Gastrocnemius medialis (tissue), 4 donors: ENCODE data around the gene RBM38.

Experiments used
- POLR2A ChIP-seq, 2 donors: fragments of 450-650 bp; IDR thresholded peaks; one replicate each; pipeline ENCODE4 v1.6.1; 2017; ENCODE audit warnings: antibody characterized with exemption in 2 of 2, mild to moderate bottlenecking in 2 of 2, moderate library complexity in 2 of 2
- TF ChIP-seq, protein P1 (sequence below), 5 experiments: fragments of 450-650 bp in 3 of 5; fragments of 200-600 bp in 2 of 5; sonication (generic) in 2 of 5; IDR thresholded peaks in 4 of 5; conservative IDR thresholded peaks in 1 of 5; 1 replicate in 4 of 5; 2 replicates in 1 of 5; pipeline ENCODE4 v1.5.1; 2016 to 2019; ENCODE audit warnings: antibody characterized with exemption in 5 of 5, mild to moderate bottlenecking in 3 of 5, moderate library complexity in 3 of 5

DNA sequence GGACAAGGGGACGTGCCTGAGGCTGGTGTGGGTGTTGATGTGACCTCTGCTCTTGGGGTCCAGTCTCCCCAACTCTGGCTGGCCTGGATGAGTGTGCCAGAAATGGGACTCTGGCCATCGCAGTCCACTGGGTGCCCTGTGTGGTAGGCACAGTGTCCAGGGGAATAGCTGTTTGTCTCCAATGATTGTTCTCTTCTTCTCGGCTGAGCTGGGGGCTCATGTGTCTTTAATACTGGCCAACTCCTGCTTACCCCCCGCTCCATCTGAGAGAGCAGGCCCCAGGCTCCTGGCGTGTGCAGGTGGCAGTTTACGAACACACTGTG is 45.0 kb downstream of the RBM38 start:
- TF ChIP-seq, protein P1, sequence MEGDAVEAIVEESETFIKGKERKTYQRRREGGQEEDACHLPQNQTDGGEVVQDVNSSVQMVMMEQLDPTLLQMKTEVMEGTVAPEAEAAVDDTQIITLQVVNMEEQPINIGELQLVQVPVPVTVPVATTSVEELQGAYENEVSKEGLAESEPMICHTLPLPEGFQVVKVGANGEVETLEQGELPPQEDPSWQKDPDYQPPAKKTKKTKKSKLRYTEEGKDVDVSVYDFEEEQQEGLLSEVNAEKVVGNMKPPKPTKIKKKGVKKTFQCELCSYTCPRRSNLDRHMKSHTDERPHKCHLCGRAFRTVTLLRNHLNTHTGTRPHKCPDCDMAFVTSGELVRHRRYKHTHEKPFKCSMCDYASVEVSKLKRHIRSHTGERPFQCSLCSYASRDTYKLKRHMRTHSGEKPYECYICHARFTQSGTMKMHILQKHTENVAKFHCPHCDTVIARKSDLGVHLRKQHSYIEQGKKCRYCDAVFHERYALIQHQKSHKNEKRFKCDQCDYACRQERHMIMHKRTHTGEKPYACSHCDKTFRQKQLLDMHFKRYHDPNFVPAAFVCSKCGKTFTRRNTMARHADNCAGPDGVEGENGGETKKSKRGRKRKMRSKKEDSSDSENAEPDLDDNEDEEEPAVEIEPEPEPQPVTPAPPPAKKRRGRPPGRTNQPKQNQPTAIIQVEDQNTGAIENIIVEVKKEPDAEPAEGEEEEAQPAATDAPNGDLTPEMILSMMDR (IDR thresholded peaks at IDR 0.05 in 4 of 5, conservative IDR thresholded peaks at IDR 0.05 in 1 of 5): no peak
- TF ChIP-seq POLR2A (IDR thresholded peaks at IDR 0.05): no peak
